SK-N-SH (cell line): ENCODE measurements around the gene DPP10. TPM values are rescaled to one million over a fixed set of nuclear protein-coding genes. Genes with fewer than 3 reads are reported as not detected.

ENCODE experiments used
- CTCF ChIA-PET: fragments of 300-600, 350-600 bp; formaldehyde crosslinking; extraction: SDS; loops from one replicate; lab custom pipeline; 2021; lab: Yijun Ruan, JAX
- POLR2A ChIA-PET: fragments of 350-600 bp; sonication (Branson Sonifier 250); formaldehyde crosslinking; extraction: SDS; loops from one replicate; lab custom pipeline; 2020; ENCODE audit warnings: antibody characterized with exemption, inconsistent platforms; lab: Yijun Ruan, JAX
- DNase-seq: peaks from one replicate; pipeline ENCODE4 v3.0.0; 2012
- H2AFZ ChIP-seq: fragments of 200-600 bp; sonication (generic); 2 replicates; pipeline ENCODE4 v1.8.1; 2016; ENCODE audit warnings: antibody characterized with exemption, mild to moderate bottlenecking, low read depth
- H3F3A ChIP-seq: fragments of 200-600 bp; sonication (generic); replicated peaks from 2 replicates; pipeline ENCODE3; 2016; ENCODE audit warnings: antibody characterized with exemption, mild to moderate bottlenecking; ENCODE audit not compliant: insufficient read depth
- H3K27ac ChIP-seq, 2 experiments: fragments of 200-500 bp in 1 of 2; fragments of 200-600 bp in 1 of 2; sonication (Bioruptor generic) in 1 of 2; sonication (generic), shearing (Covaris generic) in 1 of 2; 2 replicates each; pipeline versions ENCODE4 v1.5.1 to v1.6.1; 2014 to 2016; ENCODE audit warnings: low read depth in 2 of 2, inconsistent platforms in 1 of 2, low read length in 1 of 2, mild to moderate bottlenecking in 1 of 2, mixed read lengths in 1 of 2
- H3K27me3 ChIP-seq: fragments of 200-600 bp; sonication (generic), shearing (Covaris generic); 2 replicates; pipeline ENCODE4 v1.6.1; 2016; ENCODE audit warnings: mixed run types; ENCODE audit not compliant: insufficient read depth
- H3K36me3 ChIP-seq, 2 experiments: fragments of 200-500 bp in 1 of 2; fragments of 200-600 bp in 1 of 2; sonication (Bioruptor generic) in 1 of 2; sonication (generic) in 1 of 2; replicated peaks in 1 of 2; 2 replicates each; pipeline versions ENCODE3 to v1.5.1; 2014 to 2016; ENCODE audit warnings: low read length in 1 of 2, mild to moderate bottlenecking in 1 of 2; ENCODE audit not compliant: insufficient read depth in 2 of 2, control insufficient read depth in 1 of 2
- H3K4me1 ChIP-seq, 2 experiments: fragments of 200-500 bp in 1 of 2; fragments of 200-600 bp in 1 of 2; sonication (Bioruptor generic) in 1 of 2; sonication (generic), shearing (Covaris generic) in 1 of 2; 2 replicates each; pipeline versions ENCODE4 v1.5.1 to v1.6.1; 2014 to 2016; ENCODE audit warnings: low read depth in 1 of 2, low read length in 1 of 2, mixed run types in 1 of 2; ENCODE audit not compliant: insufficient read depth in 2 of 2, control insufficient read depth in 1 of 2
- H3K4me2 ChIP-seq: fragments of 200-600 bp; sonication (generic), shearing (Covaris generic); 2 replicates; pipeline ENCODE4 v1.6.1; 2017; ENCODE audit warnings: mixed run types
- H3K4me3 ChIP-seq, 2 experiments: fragments of 200-500 bp in 1 of 2; fragments of 200-600 bp in 1 of 2; sonication (Bioruptor generic) in 1 of 2; sonication (generic), shearing (Covaris generic) in 1 of 2; 2 replicates each; pipeline versions ENCODE4 v1.5.1 to v1.8.1; 2014 to 2016; ENCODE audit warnings: low read depth in 2 of 2, inconsistent platforms in 1 of 2, low read length in 1 of 2, mild to moderate bottlenecking in 1 of 2, mixed read lengths in 1 of 2, moderate library complexity in 1 of 2
- H3K79me2 ChIP-seq: fragments of 200-600 bp; sonication (generic); 2 replicates; pipeline ENCODE4 v1.8.1; 2017; ENCODE audit warnings: mild to moderate bottlenecking; ENCODE audit not compliant: insufficient read depth
- H3K9ac ChIP-seq: fragments of 200-600 bp; sonication (generic); 2 replicates; pipeline ENCODE4 v1.6.1; 2017; ENCODE audit warnings: mixed run types
- H3K9me2 ChIP-seq: fragments of 200-600 bp; sonication (generic); 2 replicates; pipeline ENCODE4 v1.6.1; 2017; ENCODE audit warnings: mixed run types
- H3K9me3 ChIP-seq: fragments of 200-600 bp; sonication (generic); 2 replicates; pipeline ENCODE4 v1.6.1; 2017; ENCODE audit warnings: mixed run types, mild to moderate bottlenecking, moderate library complexity
- H4K20me1 ChIP-seq: fragments of 200-600 bp; sonication (generic); 2 replicates; pipeline ENCODE4 v1.6.1; 2017; ENCODE audit warnings: mild to moderate bottlenecking, mixed run types; ENCODE audit not compliant: insufficient read depth
- CHD2 ChIP-seq: fragments of 150-350 bp; IDR thresholded peaks from 2 replicates; pipeline ENCODE4 v1.6.1; 2018; ENCODE audit warnings: low read length; ENCODE audit not compliant: partially characterized antibody
- ELF1 ChIP-seq: IDR thresholded peaks from 2 replicates; pipeline ENCODE4 v1.4.0; 2012
- FOXJ3 ChIP-seq: sonication (generic); formaldehyde crosslinking; IDR thresholded peaks from 2 replicates; pipeline ENCODE4 v1.5.1; 2020; ENCODE audit warnings: mild to moderate bottlenecking, missing genetic modification reagents
- FOXM1 ChIP-seq: IDR thresholded peaks from 2 replicates; pipeline ENCODE4 v1.4.0; 2012; ENCODE audit warnings: low read depth, mild to moderate bottlenecking
- GABPA ChIP-seq: IDR thresholded peaks from 2 replicates; pipeline ENCODE4 v1.4.0; 2012; ENCODE audit warnings: low read depth, mild to moderate bottlenecking
- GATA2 ChIP-seq: sonication (generic); formaldehyde crosslinking; IDR thresholded peaks from 2 replicates; pipeline ENCODE4 v1.5.0; 2020; ENCODE audit warnings: mild to moderate bottlenecking, missing genetic modification reagents
- IRF3 ChIP-seq: fragments of 150-350 bp; IDR thresholded peaks from 2 replicates; pipeline ENCODE4 v1.6.1; 2016; ENCODE audit warnings: mild to moderate bottlenecking, low read depth, low read length
- JUND ChIP-seq: IDR thresholded peaks from 2 replicates; pipeline ENCODE4 v1.4.0; 2012
- MEF2A ChIP-seq: IDR thresholded peaks from 2 replicates; pipeline ENCODE4 v1.4.0; 2012; ENCODE audit warnings: low read depth, borderline replicate concordance
- MXI1 ChIP-seq: IDR thresholded peaks from 2 replicates; pipeline ENCODE4 v1.6.1; 2012; ENCODE audit warnings: mild to moderate bottlenecking, low read depth, low read length, improper control_type of control experiment
- NRF1 ChIP-seq: IDR thresholded peaks from 2 replicates; pipeline ENCODE4 v1.6.1; 2012; ENCODE audit warnings: low read depth, mild to moderate bottlenecking, low read length
- RCOR1 ChIP-seq: fragments of 150-350 bp; IDR thresholded peaks from 2 replicates; pipeline ENCODE4 v1.6.1; 2017; ENCODE audit warnings: antibody characterized with exemption, low read length
- SIN3A ChIP-seq: IDR thresholded peaks from 2 replicates; pipeline ENCODE4 v1.6.1; 2012; ENCODE audit warnings: low read depth, mild to moderate bottlenecking, low read length, moderate library complexity, borderline replicate concordance
- TAF1 ChIP-seq: IDR thresholded peaks from 2 replicates; pipeline ENCODE4 v1.6.1; 2012; ENCODE audit warnings: low read depth, mild to moderate bottlenecking, low read length, moderate library complexity, borderline replicate concordance
- TCF12 ChIP-seq: IDR thresholded peaks from 2 replicates; pipeline ENCODE4 v1.4.0; 2012
- USF1 ChIP-seq: IDR thresholded peaks from 2 replicates; pipeline ENCODE4 v1.4.0; 2012; ENCODE audit warnings: low read depth, borderline replicate concordance
- USF2 ChIP-seq: fragments of 150-350 bp; IDR thresholded peaks from 2 replicates; pipeline ENCODE4 v1.6.1; 2017; ENCODE audit warnings: antibody characterized with exemption, low read length, low read depth, borderline replicate concordance
- YY1 ChIP-seq: IDR thresholded peaks from 2 replicates; pipeline ENCODE4 v1.4.0; 2012; ENCODE audit warnings: low read depth, mild to moderate bottlenecking
- ZBTB33 ChIP-seq: IDR thresholded peaks from 2 replicates; pipeline ENCODE4 v1.4.0; 2012; ENCODE audit warnings: low read depth, borderline replicate concordance
- WGBS: methylation state at CpG from one replicate; pipeline ENCODE4 v1.1.6; 2017; ENCODE audit warnings: low lambda C conversion rate; 5-methylcytosine and 5-hydroxymethylcytosine counted together
- polyA plus RNA-seq, 3 experiments: library from polyadenylated mRNA; depleted of rRNA; stranded (reverse); fragments of >200 nt; gene quantifications; 2 replicates each; pipeline ENCODE4 v1.2.3, GENCODE V29; 2012
- TF ChIP-seq, protein P1 (sequence below): IDR thresholded peaks from 2 replicates; pipeline ENCODE4; 2012

Gene DPP10
- polyA plus RNA-seq, 1 of the 3 experiments (the other 2 are of a cell fraction): not detected

GRCh38 chr2:115129536-115129935, 687.1 kb downstream of the DPP10 start:
- Histone ChIP-seq H3K79me2 (no peaks in the 10 kb centered on the region), H3K4me3 (no peak overlapping the region), H3K27ac (no peak overlapping the region), H3K27me3 (no peaks in the 10 kb centered on the region), H3K4me2 (no peak overlapping the region), H3K36me3 (no peaks in the 10 kb centered on the region), H4K20me1 (no peaks in the 10 kb centered on the region), H3K9me3 (no peaks in the 10 kb centered on the region), H3K9me2 (no peaks in the 10 kb centered on the region), H2AFZ (no peak overlapping the region), H3K9ac (no peak overlapping the region), H3K4me1 (no peaks in the 10 kb centered on the region), H3F3A (no peaks in the 10 kb centered on the region)
- TF ChIP-seq MXI1 (no peak), TAF1 (no peak), USF2 (no peak), SIN3A (no peak), JUND (no peak), USF1 (no peak), IRF3 (no peak), ELF1 (no peak), ZBTB33 (no peak), FOXJ3 (no peak), YY1 (no peak), FOXM1 (no peak), RCOR1 (no peak), GABPA (no peak), TCF12 (no peak), MEF2A (no peak), NRF1 (no peak), GATA2 (CRISPR knock-in tag) (no peak), CHD2 (no peak)
- TF ChIP-seq, protein P1, sequence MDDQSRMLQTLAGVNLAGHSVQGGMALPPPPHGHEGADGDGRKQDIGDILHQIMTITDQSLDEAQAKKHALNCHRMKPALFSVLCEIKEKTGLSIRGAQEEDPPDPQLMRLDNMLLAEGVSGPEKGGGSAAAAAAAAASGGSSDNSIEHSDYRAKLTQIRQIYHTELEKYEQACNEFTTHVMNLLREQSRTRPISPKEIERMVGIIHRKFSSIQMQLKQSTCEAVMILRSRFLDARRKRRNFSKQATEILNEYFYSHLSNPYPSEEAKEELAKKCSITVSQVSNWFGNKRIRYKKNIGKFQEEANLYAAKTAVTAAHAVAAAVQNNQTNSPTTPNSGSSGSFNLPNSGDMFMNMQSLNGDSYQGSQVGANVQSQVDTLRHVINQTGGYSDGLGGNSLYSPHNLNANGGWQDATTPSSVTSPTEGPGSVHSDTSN: no peak
- DNase-seq: no peak
- ChIA-PET CTCF (no interaction called here), POLR2A (no interaction called here)
- WGBS: 4% methylated on average over 3 of the region's 3 CpGs
